Endothelial cell of umbilical vein (primary cell): ENCODE measurements around the gene CDC37. TPM values are rescaled to one million over a fixed set of nuclear protein-coding genes. Genes with fewer than 3 reads are reported as not detected.

Experiments
- BruUV-seq: library from RNA; stranded (reverse); fragments of 400-500 nt; replicated peaks from 2 replicates; lab custom pipeline; 2021; lab: Mats Ljungman, UMichigan
- CTCF ChIA-PET: fragments of 300-600, 350-600 bp; sonication (Branson Sonifier 250); formaldehyde crosslinking; loops from one replicate; lab custom pipeline; 2021; ENCODE audit warnings: antibody characterized with exemption, inconsistent platforms; lab: Charles Lee
- POLR2A ChIA-PET: fragments of 300-600, 350-600 bp; sonication (Branson Sonifier 250); formaldehyde crosslinking; loops from one replicate; lab custom pipeline; 2021; ENCODE audit warnings: antibody characterized with exemption, inconsistent platforms; lab: Charles Lee
- DNase-seq: peaks from one replicate; pipeline ENCODE4 v3.0.0-alpha.2; 2011; ENCODE audit warnings: low read depth, low spot score
- FAIRE-seq: peaks from 2 replicates; lab custom pipeline; 2011; peaks lifted over from hg19 to GRCh38; lab: Jason Lieb, UNC
- H2AFZ ChIP-seq: 2 replicates; pipeline ENCODE4 v1.6.0; 2012; ENCODE audit warnings: low read depth, low read length, control low read depth, inconsistent platforms
- H3K27ac ChIP-seq: 2 replicates; pipeline ENCODE4 v1.5.1; 2011; ENCODE audit warnings: low read depth, mild to moderate bottlenecking, control low read depth, low read length, moderate library complexity; ENCODE audit not compliant: insufficient read depth
- H3K27me3 ChIP-seq, 2 experiments: 2 replicates each; pipeline versions ENCODE4 v1.6.0 to v1.6.1; 2011; ENCODE audit warnings: low read length in 2 of 2, mixed read lengths in 1 of 2; ENCODE audit not compliant: control insufficient read depth in 2 of 2, insufficient read depth in 2 of 2
- H3K36me3 ChIP-seq, 2 experiments: 2 replicates in 1 of 2; 3 replicates in 1 of 2; pipeline ENCODE4 v1.5.1; 2011; ENCODE audit warnings: low read length in 2 of 2, mild to moderate bottlenecking in 1 of 2, moderate library complexity in 1 of 2; ENCODE audit not compliant: control insufficient read depth in 2 of 2, insufficient read depth in 2 of 2; ENCODE audit errors: extremely low read depth in 1 of 2
- H3K4me1 ChIP-seq: 3 replicates; pipeline ENCODE4 v1.5.1; 2011; ENCODE audit warnings: mild to moderate bottlenecking, low read length; ENCODE audit not compliant: control insufficient read depth, insufficient read depth; ENCODE audit errors: extremely low read depth
- H3K4me2 ChIP-seq: 2 replicates; pipeline ENCODE4 v1.6.1; 2011; ENCODE audit warnings: low read length, control low read depth, mixed read lengths; ENCODE audit not compliant: insufficient read depth
- H3K4me3 ChIP-seq, 3 experiments: fragments of 200-600 bp in 1 of 3; sonication (generic), shearing (Covaris generic) in 1 of 3; replicated peaks in 1 of 3; 2 replicates each; pipeline ENCODE4 v1.5.1; 2011 to 2016; ENCODE audit warnings: control low read depth in 3 of 3, low read length in 3 of 3, mild to moderate bottlenecking in 2 of 3, inconsistent platforms in 1 of 3, low read depth in 1 of 3, moderate library complexity in 1 of 3; ENCODE audit not compliant: insufficient read depth in 1 of 3
- H3K79me2 ChIP-seq: 2 replicates; pipeline ENCODE4 v1.6.0; 2012; ENCODE audit warnings: low read length, inconsistent platforms; ENCODE audit not compliant: control insufficient read depth, insufficient read depth
- H3K9ac ChIP-seq: replicated peaks from 2 replicates; pipeline ENCODE3; 2011; ENCODE audit warnings: low read length, control low read depth; ENCODE audit not compliant: insufficient read depth; ENCODE audit errors: extremely low read depth
- H3K9me1 ChIP-seq: replicated peaks from 3 replicates; pipeline ENCODE4 v1.6.0; 2011; ENCODE audit warnings: mild to moderate bottlenecking, low read length; ENCODE audit not compliant: control insufficient read depth, insufficient read depth; ENCODE audit errors: extremely low read depth
- H3K9me3 ChIP-seq: replicated peaks from 2 replicates; pipeline ENCODE4 v1.5.1; 2012; ENCODE audit warnings: low read length, inconsistent platforms; ENCODE audit not compliant: control insufficient read depth, insufficient read depth
- H4K20me1 ChIP-seq: replicated peaks from 2 replicates; pipeline ENCODE3; 2011; ENCODE audit warnings: mild to moderate bottlenecking, low read length; ENCODE audit not compliant: control insufficient read depth, insufficient read depth; ENCODE audit errors: extremely low read depth
- EZH2 ChIP-seq: IDR thresholded peaks from 2 replicates; pipeline ENCODE4 v1.6.1; 2012; ENCODE audit warnings: borderline replicate concordance, low read depth, mild to moderate bottlenecking, moderate library complexity, low read length, inconsistent platforms; ENCODE audit not compliant: severe bottlenecking
- FOS ChIP-seq: IDR thresholded peaks from 2 replicates; pipeline ENCODE4 v1.6.1; 2011; ENCODE audit warnings: mild to moderate bottlenecking, low read length, moderate library complexity, borderline replicate concordance; ENCODE audit not compliant: insufficient read depth
- GATA2 ChIP-seq: IDR thresholded peaks from 2 replicates; pipeline ENCODE4 v1.7.0; 2011; ENCODE audit warnings: low read depth, mild to moderate bottlenecking, moderate library complexity, mixed read lengths, low read length; ENCODE audit not compliant: insufficient read length, insufficient read depth
- JUN ChIP-seq: IDR thresholded peaks from 2 replicates; pipeline ENCODE4 v1.6.1; 2011; ENCODE audit warnings: borderline replicate concordance, low read depth; ENCODE audit not compliant: insufficient read length, insufficient read depth
- MYC ChIP-seq: IDR thresholded peaks from one replicate; pipeline ENCODE4 v1.6.1; 2011; ENCODE audit warnings: mild to moderate bottlenecking, low read depth, low read length
- POLR2A ChIP-seq: IDR thresholded peaks from 2 replicates; pipeline ENCODE4 v1.6.1; 2012; ENCODE audit warnings: low read depth, mild to moderate bottlenecking, control low read depth, low read length
- POLR2AphosphoS5 ChIP-seq: IDR thresholded peaks from 2 replicates; pipeline ENCODE4 v1.6.1; 2012; ENCODE audit warnings: low read depth, mild to moderate bottlenecking, control low read depth, low read length, moderate library complexity; ENCODE audit not compliant: insufficient read depth
- dilution Hi-C: fragments of 300-500 bp; cut with MboI; formaldehyde crosslinking; loops from one replicate; pipeline ENCODE4 v1.15.0; 2019; ENCODE audit warnings: low sequenced_read_pairs; ENCODE audit not compliant: extremely low pct_ligation_motif_present
- intact Hi-C: fragments of 100-400 bp; cut with micrococcal nuclease; formaldehyde crosslinking; loops from one replicate; pipeline ENCODE4 v1.10.0; 2022
- polyA plus RNA-seq, 4 experiments: library from polyadenylated mRNA; depleted of rRNA in 3 of 4; stranded (reverse) in 3 of 4; unstranded in 1 of 4; fragments of >200 nt; gene quantifications; 2 replicates each; pipeline versions ENCODE4 v1.2.1 to v1.2.3, GENCODE V29; 2011 to 2012; ENCODE audit warnings: missing spikeins in 1 of 4
- total RNA-seq: library from RNA; stranded (reverse); gene quantifications from 2 replicates; pipeline ENCODE4 v1.2.3, GENCODE V29; 2021
- TF ChIP-seq, protein P1 (sequence below): IDR thresholded peaks from 2 replicates; pipeline ENCODE4 v1.6.1; 2011; ENCODE audit not compliant: insufficient read depth, insufficient read length
- TF ChIP-seq, protein P2 (sequence below), 2 donors: IDR thresholded peaks; 1 replicate in 1 of 2; 2 replicates in 1 of 2; pipeline ENCODE4 v1.5.1; 2011; ENCODE audit warnings: low read length in 2 of 2, mild to moderate bottlenecking in 2 of 2, moderate library complexity in 2 of 2, control low read depth in 1 of 2, inconsistent platforms in 1 of 2, low read depth in 1 of 2; ENCODE audit not compliant: insufficient read depth in 1 of 2; ENCODE audit errors: extremely low read depth in 1 of 2

The CDC37 gene
- total and polyA plus RNA-seq, 2 donors (not counting 3 experiments of a cell fraction or from before 2014, with no cell fraction given) = 300 to 372 TPM

DNA sequence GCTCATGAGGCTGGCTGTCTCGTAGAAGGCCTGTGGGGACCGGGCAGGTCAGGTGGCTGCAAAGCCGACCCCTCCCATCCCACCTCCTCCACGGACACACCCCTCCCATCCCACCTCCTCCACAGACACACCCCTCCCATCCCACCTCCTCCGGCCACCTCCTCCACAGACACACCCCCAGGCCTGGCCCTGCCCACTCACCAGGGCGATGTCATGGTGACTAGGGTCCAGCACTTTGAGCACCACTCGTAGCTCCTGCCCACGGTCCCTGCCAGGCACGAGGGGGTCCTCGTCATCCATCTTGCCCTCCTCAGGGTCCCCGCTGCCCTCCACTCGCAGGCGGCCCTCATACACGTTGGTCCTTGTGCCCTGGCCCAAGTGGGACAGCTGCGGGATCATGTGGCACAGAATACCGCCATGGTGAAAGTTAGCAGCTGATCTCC, 41.8 kb downstream of the CDC37 start:
- no peak overlapping the region for H3K4me3 ChIP-seq
- no peaks in the 10 kb centered on the region for H3K9me3 ChIP-seq
- no TSS peak for BruUV-seq
- H3K36me3 ChIP-seq = peaks cover 8 to 52% of the 10 kb centered on the region in 2 experiments
- no peaks in the 10 kb centered on the region for H3K4me1 ChIP-seq
- H3K9me1 ChIP-seq = no peaks in the 10 kb centered on the region
- ChIA-PET POLR2A (no interaction called here), CTCF (interaction anchor here (2.6 kb wide), 1 partner anchor 92 kb away, joined by 6 read pairs; no protein-coding TSS in a partner anchor)
- FAIRE-seq (no peak), DNase-seq (no peak)
- no peak overlapping the region for H2AFZ ChIP-seq
- no peak overlapping the region for H3K27ac ChIP-seq
- dilution Hi-C loops = no loop called here
- H3K79me2 ChIP-seq = no peaks in the 10 kb centered on the region
- no peak overlapping the region for H3K4me2 ChIP-seq
- no peaks in the 10 kb centered on the region for H4K20me1 ChIP-seq
- H3K9ac ChIP-seq = no peak overlapping the region
- H3K27me3 ChIP-seq = no peaks in the 10 kb centered on the region
- TF ChIP-seq POLR2AphosphoS5 (no peak), POLR2A (no peak), JUN (no peak), EZH2 (no peak), GATA2 (no peak), MYC (no peak)
- TF ChIP-seq, protein P1, sequence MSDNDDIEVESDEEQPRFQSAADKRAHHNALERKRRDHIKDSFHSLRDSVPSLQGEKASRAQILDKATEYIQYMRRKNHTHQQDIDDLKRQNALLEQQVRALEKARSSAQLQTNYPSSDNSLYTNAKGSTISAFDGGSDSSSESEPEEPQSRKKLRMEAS = no peak
- intact Hi-C loops = no loop called here

DNA sequence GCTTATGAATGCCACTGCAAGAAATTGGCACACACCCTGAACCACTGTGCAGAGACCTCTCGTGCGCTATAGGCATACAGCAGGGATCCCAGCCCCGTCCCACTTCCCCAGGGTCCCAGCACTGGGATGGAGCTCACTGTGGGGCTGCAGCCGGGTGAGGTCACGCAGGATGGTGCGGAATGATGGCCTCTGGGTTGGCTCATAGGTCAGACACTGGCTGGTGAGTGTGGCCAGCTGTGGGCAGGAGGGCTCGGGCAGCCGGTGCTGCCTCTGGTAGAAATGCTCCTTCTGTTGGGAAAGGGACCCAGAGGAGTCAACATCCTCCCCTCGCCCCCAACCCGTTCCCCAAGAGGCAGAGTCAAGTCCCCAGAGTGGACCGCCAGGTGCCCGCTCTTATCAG, 46.9 kb downstream of the CDC37 start:
- Histone ChIP-seq H3K9ac (no peak overlapping the region), H3K9me1 (no peaks in the 10 kb centered on the region), H3K27me3 (no peaks in the 10 kb centered on the region), H2AFZ (no peak overlapping the region), H3K4me3 (no peak overlapping the region), H3K36me3 (peaks cover 14 to 34% of the 10 kb centered on the region in 2 experiments), H4K20me1 (no peaks in the 10 kb centered on the region), H3K4me1 (no peaks in the 10 kb centered on the region), H3K27ac (no peak overlapping the region), H3K9me3 (no peaks in the 10 kb centered on the region), H3K79me2 (no peaks in the 10 kb centered on the region), H3K4me2 (no peak overlapping the region)
- POLR2A ChIA-PET = no interaction called here
- BruUV-seq = no TSS peak
- dilution Hi-C loops = no loop called here
- CTCF ChIA-PET = interaction anchor here (1.0 to 3.0 kb wide), 4 partner anchors 12 to 98 kb away, joined by 3 to 8 read pairs (median 4); no protein-coding TSS in a partner anchor
- FAIRE-seq (no peak), DNase-seq (no peak)
- intact Hi-C loops = no loop called here
- TF ChIP-seq GATA2 = no peak
- no peak for TF ChIP-seq JUN
- TF ChIP-seq EZH2 = no peak
- TF ChIP-seq, protein P1 = no peak
- TF ChIP-seq POLR2A = no peak
- no peak for TF ChIP-seq POLR2AphosphoS5
- no peak for TF ChIP-seq FOS
- no peak for TF ChIP-seq MYC
- TF ChIP-seq, protein P2, sequence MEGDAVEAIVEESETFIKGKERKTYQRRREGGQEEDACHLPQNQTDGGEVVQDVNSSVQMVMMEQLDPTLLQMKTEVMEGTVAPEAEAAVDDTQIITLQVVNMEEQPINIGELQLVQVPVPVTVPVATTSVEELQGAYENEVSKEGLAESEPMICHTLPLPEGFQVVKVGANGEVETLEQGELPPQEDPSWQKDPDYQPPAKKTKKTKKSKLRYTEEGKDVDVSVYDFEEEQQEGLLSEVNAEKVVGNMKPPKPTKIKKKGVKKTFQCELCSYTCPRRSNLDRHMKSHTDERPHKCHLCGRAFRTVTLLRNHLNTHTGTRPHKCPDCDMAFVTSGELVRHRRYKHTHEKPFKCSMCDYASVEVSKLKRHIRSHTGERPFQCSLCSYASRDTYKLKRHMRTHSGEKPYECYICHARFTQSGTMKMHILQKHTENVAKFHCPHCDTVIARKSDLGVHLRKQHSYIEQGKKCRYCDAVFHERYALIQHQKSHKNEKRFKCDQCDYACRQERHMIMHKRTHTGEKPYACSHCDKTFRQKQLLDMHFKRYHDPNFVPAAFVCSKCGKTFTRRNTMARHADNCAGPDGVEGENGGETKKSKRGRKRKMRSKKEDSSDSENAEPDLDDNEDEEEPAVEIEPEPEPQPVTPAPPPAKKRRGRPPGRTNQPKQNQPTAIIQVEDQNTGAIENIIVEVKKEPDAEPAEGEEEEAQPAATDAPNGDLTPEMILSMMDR (IDR thresholded peaks at IDR 0.05; ENCODE audit: extremely low read depth in 1 of 2, insufficient read depth in 1 of 2, low read depth in 1 of 2, low read length in 2 of 2) = no peak
